ENCODE results near the gene P3H2.
"Not testable (repeated sequence)": the region's sequence is repeated elsewhere in the genome, so short reads cannot be mapped to it uniquely, and the experiment has no call there.

Gene P3H2

GRCh38 chr3:190120269-190121060 is at the start of gene P3H2:
P3H2 (minus strand) TSS chr3:190120897; CDS start chr3:190120731, 166 bp downstream.
- DNase-seq (ENCODE audit: low read depth in 2 of 2): no peak

- DNase-seq (ENCODE audit: low read depth in 2 of 2): no peak
These were observed 49.2 kb upstream of the P3H2 start for GRCh38 chr3:190169877-190170276.

- DNase-seq (ENCODE audit: low read depth in 2 of 2): no peak
These were observed 48.5 kb upstream of the P3H2 start for GRCh38 chr3:190169243-190169642.

- DNase-seq (ENCODE audit: low read depth in 2 of 2): no peak
These were observed 47.4 kb upstream of the P3H2 start for GRCh38 chr3:190167936-190168680.

- no peak for DNase-seq (ENCODE audit: low read depth in 2 of 2)
These were observed 46.3 kb upstream of the P3H2 start for GRCh38 chr3:190166948-190167347.

- no peak for DNase-seq (ENCODE audit: low read depth in 2 of 2)
These were observed 44.6 kb upstream of the P3H2 start for GRCh38 chr3:190165253-190165652.

GRCh38 chr3:190162013-190162412 is 41.3 kb upstream of the P3H2 start:
- DNase-seq (ENCODE audit: low read depth in 2 of 2): not testable (repeated sequence)

- DNase-seq (ENCODE audit: low read depth in 2 of 2): no peak
These were observed 39.3 kb upstream of the P3H2 start for GRCh38 chr3:190159902-190160435.

GRCh38 chr3:190158261-190158660 is 37.6 kb upstream of the P3H2 start:
- DNase-seq (ENCODE audit: low read depth in 2 of 2): no peak

GRCh38 chr3:190155752-190156151 is 35.1 kb upstream of the P3H2 start:
- no peak for DNase-seq (ENCODE audit: low read depth in 2 of 2)

GRCh38 chr3:190150681-190151080 is 30.0 kb upstream of the P3H2 start:
- DNase-seq (ENCODE audit: low read depth in 2 of 2): no peak

GRCh38 chr3:190149830-190150619 is 29.3 kb upstream of the P3H2 start:
- not testable (repeated sequence) for DNase-seq (ENCODE audit: low read depth in 2 of 2)

GRCh38 chr3:190144793-190145192 is 24.1 kb upstream of the P3H2 start:
- DNase-seq (ENCODE audit: low read depth in 2 of 2): not testable (repeated sequence)

GRCh38 chr3:190142041-190142440 is 21.3 kb upstream of the P3H2 start:
- DNase-seq (ENCODE audit: low read depth in 2 of 2): no peak

- no peak for DNase-seq (ENCODE audit: low read depth in 2 of 2)
These were observed 18.7 kb upstream of the P3H2 start for GRCh38 chr3:190139365-190139764.

GRCh38 chr3:190132371-190132770 is 11.7 kb upstream of the P3H2 start:
- no peak for DNase-seq (ENCODE audit: low read depth in 2 of 2)

- no peak for DNase-seq (ENCODE audit: low read depth in 2 of 2)
These were observed 10.6 kb upstream of the P3H2 start for GRCh38 chr3:190131329-190131728.

- no peak for DNase-seq (ENCODE audit: low read depth in 2 of 2)
These were observed 10.0 kb upstream of the P3H2 start for GRCh38 chr3:190130696-190131095.

GRCh38 chr3:190130037-190130436 is 9.3 kb upstream of the P3H2 start:
- DNase-seq (ENCODE audit: low read depth in 2 of 2): no peak

GRCh38 chr3:190127797-190128196 is 7.1 kb upstream of the P3H2 start:
- DNase-seq (ENCODE audit: low read depth in 2 of 2): no peak

GRCh38 chr3:190127195-190127594 is 6.5 kb upstream of the P3H2 start:
- DNase-seq (ENCODE audit: low read depth in 2 of 2): no peak
